H1 (cell line): ENCODE measurements around the gene SPOCK1. TPM values are rescaled to one million over a fixed set of nuclear protein-coding genes. Genes with fewer than 3 reads are reported as not detected.

ENCODE experiments used
- CTCF ChIA-PET: fragments of 300-600 bp; sonication (Branson Sonifier 250); formaldehyde crosslinking; loops from one replicate; lab custom pipeline; 2021; ENCODE audit not compliant: partially characterized antibody; lab: Charles Lee
- POLR2A ChIA-PET: fragments of 300-600 bp; sonication (Branson Sonifier 250); formaldehyde crosslinking; loops from one replicate; lab custom pipeline; 2021; ENCODE audit warnings: inconsistent platforms; ENCODE audit not compliant: partially characterized antibody; lab: Charles Lee
- DNase-seq, 2 experiments: peaks; one replicate each; pipeline versions ENCODE4 v3.0.0 to v3.0.0-alpha.2; 2010 to 2022; ENCODE audit warnings: low spot score in 2 of 2, low read depth in 1 of 2, mixed read lengths in 1 of 2
- FAIRE-seq: peaks from 2 replicates; lab custom pipeline; 2011; peaks lifted over from hg19 to GRCh38; lab: Jason Lieb, UNC
- H2AFZ ChIP-seq: 2 replicates; pipeline ENCODE4 v1.8.1; 2012; ENCODE audit warnings: low read length, inconsistent platforms
- H2AK5ac ChIP-seq: 2 replicates; pipeline ENCODE4 v1.6.1; 2013; ENCODE audit warnings: low read depth, low read length
- H2BK120ac ChIP-seq: replicated peaks from 2 replicates; pipeline ENCODE3; 2013; ENCODE audit warnings: low read depth, low read length, inconsistent platforms
- H2BK12ac ChIP-seq: 2 replicates; pipeline ENCODE4 v1.6.1; 2013; ENCODE audit warnings: low read depth, low read length
- H2BK15ac ChIP-seq: 2 replicates; pipeline ENCODE4 v1.6.1; 2013; ENCODE audit warnings: low read length
- H2BK20ac ChIP-seq: 2 replicates; pipeline ENCODE4 v1.6.1; 2013; ENCODE audit warnings: low read length
- H2BK5ac ChIP-seq: 2 replicates; pipeline ENCODE4 v1.6.1; 2013; ENCODE audit warnings: low read depth, low read length
- H3K14ac ChIP-seq: 2 replicates; pipeline ENCODE4 v1.6.1; 2013; ENCODE audit warnings: inconsistent platforms; ENCODE audit not compliant: insufficient read length
- H3K18ac ChIP-seq: 2 replicates; pipeline ENCODE4 v1.6.1; 2013; ENCODE audit warnings: low read length; ENCODE audit errors: extremely low read depth
- H3K23ac ChIP-seq: 2 replicates; pipeline ENCODE4 v1.6.1; 2013; ENCODE audit warnings: inconsistent platforms; ENCODE audit not compliant: insufficient read length
- H3K23me2 ChIP-seq: 2 replicates; pipeline ENCODE4 v1.6.1; 2013; ENCODE audit warnings: low read depth, low read length
- H3K27ac ChIP-seq: 2 replicates; pipeline ENCODE4 v1.6.1; 2011; ENCODE audit warnings: low read depth, low read length, inconsistent platforms
- H3K27me3 ChIP-seq, 4 experiments: replicated peaks in 1 of 4; 1 replicate in 1 of 4; 2 replicates in 3 of 4; pipeline versions ENCODE4 v1.6.1 to v1.8.1; 2011 to 2013; ENCODE audit warnings: low read length in 3 of 4, mild to moderate bottlenecking in 3 of 4, inconsistent platforms in 2 of 4, mixed read lengths in 2 of 4, moderate library complexity in 1 of 4; ENCODE audit not compliant: control insufficient read depth in 3 of 4, insufficient read depth in 3 of 4; ENCODE audit errors: extremely low read depth in 1 of 4
- H3K36me3 ChIP-seq, 4 experiments: 2 replicates each; pipeline versions ENCODE4 v1.6.1 to v1.8.1; 2011 to 2013; ENCODE audit warnings: mild to moderate bottlenecking in 4 of 4, low read length in 3 of 4, moderate library complexity in 2 of 4, control low read depth in 1 of 4, inconsistent platforms in 1 of 4; ENCODE audit not compliant: insufficient read depth in 4 of 4, control insufficient read depth in 2 of 4
- H3K4ac ChIP-seq: replicated peaks from 2 replicates; pipeline ENCODE3; 2013; ENCODE audit warnings: low read length, low read depth, mixed read lengths, inconsistent platforms; ENCODE audit not compliant: insufficient read length
- H3K4me1 ChIP-seq, 4 experiments: replicated peaks in 1 of 4; 1 replicate in 1 of 4; 2 replicates in 3 of 4; pipeline versions ENCODE4 v1.6.1 to v1.8.1; 2011 to 2013; ENCODE audit warnings: low read length in 3 of 4, inconsistent platforms in 2 of 4, mixed read lengths in 1 of 4; ENCODE audit not compliant: insufficient read depth in 4 of 4, control insufficient read depth in 3 of 4
- H3K4me2 ChIP-seq, 2 experiments: 2 replicates each; pipeline versions ENCODE4 v1.6.1 to v1.8.1; 2011 to 2013; ENCODE audit warnings: low read depth in 2 of 2, low read length in 2 of 2, control low read depth in 1 of 2, inconsistent platforms in 1 of 2, mild to moderate bottlenecking in 1 of 2; ENCODE audit not compliant: insufficient read depth in 1 of 2
- H3K4me3 ChIP-seq, 4 experiments: fragments of 200-600, 300-600 bp in 1 of 4; sonication (generic), shearing (Covaris generic), sonication (Bioruptor Twin) in 1 of 4; 2 replicates each; pipeline versions ENCODE4 v1.5.1 to v1.8.1; 2011 to 2016; ENCODE audit warnings: low read length in 4 of 4, low read depth in 3 of 4, control low read depth in 2 of 4, inconsistent platforms in 2 of 4, mild to moderate bottlenecking in 2 of 4, mixed read lengths in 1 of 4, moderate library complexity in 1 of 4; ENCODE audit not compliant: insufficient read depth in 2 of 4; ENCODE audit errors: extremely low read depth in 1 of 4
- H3K56ac ChIP-seq: replicated peaks from 2 replicates; pipeline ENCODE3; 2013; ENCODE audit warnings: low read depth, mild to moderate bottlenecking, mixed read lengths, low read length, inconsistent platforms; ENCODE audit not compliant: insufficient read length
- H3K79me1 ChIP-seq: 2 replicates; pipeline ENCODE4 v1.6.1; 2013; ENCODE audit warnings: low read depth, low read length, control low read depth
- H3K79me2 ChIP-seq, 2 experiments: 2 replicates each; pipeline versions ENCODE4 v1.6.1 to v1.8.1; 2012 to 2013; ENCODE audit warnings: low read length in 2 of 2, mild to moderate bottlenecking in 2 of 2, inconsistent platforms in 1 of 2; ENCODE audit not compliant: insufficient read depth in 2 of 2, control insufficient read depth in 1 of 2
- H3K9ac ChIP-seq, 4 experiments: replicated peaks in 1 of 4; 1 replicate in 1 of 4; 2 replicates in 3 of 4; pipeline versions ENCODE4 v1.6.1 to v1.8.1; 2011 to 2013; ENCODE audit warnings: low read depth in 3 of 4, low read length in 3 of 4, control low read depth in 2 of 4, mild to moderate bottlenecking in 2 of 4, moderate library complexity in 2 of 4, inconsistent platforms in 1 of 4; ENCODE audit errors: extremely low read depth in 1 of 4
- H3K9me3 ChIP-seq, 2 experiments: 2 replicates each; pipeline versions ENCODE4 v1.6.1 to v1.8.1; 2012 to 2013; ENCODE audit warnings: mild to moderate bottlenecking in 2 of 2, moderate library complexity in 2 of 2, control low read depth in 1 of 2, inconsistent platforms in 1 of 2, low read depth in 1 of 2, low read length in 1 of 2, mixed read lengths in 1 of 2; ENCODE audit not compliant: insufficient read depth in 2 of 2
- H4K20me1 ChIP-seq, 2 experiments: replicated peaks in 1 of 2; 2 replicates each; pipeline versions ENCODE3 to v1.8.1; 2011 to 2013; ENCODE audit warnings: inconsistent platforms in 2 of 2, low read length in 2 of 2, mild to moderate bottlenecking in 1 of 2; ENCODE audit not compliant: insufficient read depth in 2 of 2, control insufficient read depth in 1 of 2
- H4K5ac ChIP-seq: 2 replicates; pipeline ENCODE4 v1.6.1; 2013; ENCODE audit warnings: low read length, low read depth, mixed read lengths, inconsistent platforms; ENCODE audit not compliant: insufficient read length
- H4K8ac ChIP-seq: 2 replicates; pipeline ENCODE4 v1.8.0; 2013; ENCODE audit warnings: mild to moderate bottlenecking, moderate library complexity, low read length, inconsistent platforms; ENCODE audit not compliant: insufficient read depth; ENCODE audit errors: extremely low read depth
- H4K91ac ChIP-seq: replicated peaks from 2 replicates; pipeline ENCODE3; 2013; ENCODE audit warnings: low read length, mixed read lengths, inconsistent platforms; ENCODE audit not compliant: insufficient read length
- RAD21 ChIP-seq, 2 experiments: IDR thresholded peaks in 1 of 2; conservative IDR thresholded peaks in 1 of 2; 2 replicates each; pipeline ENCODE4 v1.6.1; 2011; ENCODE audit warnings: low read depth in 2 of 2, low read length in 2 of 2, improper control_type of control experiment in 1 of 2, inconsistent platforms in 1 of 2, mild to moderate bottlenecking in 1 of 2, moderate library complexity in 1 of 2
- SIRT6 ChIP-seq: IDR thresholded peaks from one replicate; pipeline ENCODE4 v1.7.1; 2012; ENCODE audit warnings: low read length, inconsistent platforms
- WGBS, 2 experiments: shearing (Covaris generic) in 1 of 2; methylation state at CpG; one replicate each; pipeline versions ENCODE4 v1.1.6 to v1.1.7; 2013 to 2015; ENCODE audit warnings: low lambda C conversion rate in 2 of 2, mixed read lengths in 2 of 2, inconsistent platforms in 1 of 2, low coverage in 1 of 2, missing lambda C conversion rate in 1 of 2; ENCODE audit not compliant: insufficient replicate concordance in 2 of 2, insufficient coverage in 1 of 2, insufficient read length in 1 of 2; ENCODE audit errors: extremely low coverage in 1 of 2, missing lambda C conversion rate in 1 of 2; 5-methylcytosine and 5-hydroxymethylcytosine counted together
- polyA plus RNA-seq, 7 experiments: library from polyadenylated mRNA; depleted of rRNA in 3 of 7; stranded (reverse) in 5 of 7; unstranded in 2 of 7; fragments of >200 nt in 5 of 7; fragments of 200-250 nt in 2 of 7; gene quantifications; 1 replicate in 5 of 7; 2 replicates in 1 of 7; 4 replicates in 1 of 7; pipeline versions ENCODE4 v1.2.1 to v1.2.3, GENCODE V29; 2011 to 2013; ENCODE audit warnings: missing spikeins in 2 of 7, mixed read lengths in 2 of 7
- total RNA-seq: library from RNA; stranded (reverse); fragmentation: NEBNext Ultra II Directional; extraction: Animal tissue kit (Norgen Biotek cat#: 25700); gene quantifications from 2 replicates; pipeline ENCODE4 v1.2.1, GENCODE V29; 2021
- TF ChIP-seq, protein P1 (sequence below), 3 experiments: IDR thresholded peaks; 1 replicate in 2 of 3; 2 replicates in 1 of 3; pipeline versions ENCODE4 v1.5.1 to v1.6.1; 2011; ENCODE audit warnings: low read length in 3 of 3, mild to moderate bottlenecking in 3 of 3, inconsistent platforms in 2 of 3, low read depth in 1 of 3, moderate library complexity in 1 of 3; ENCODE audit not compliant: insufficient read depth in 1 of 3; ENCODE audit errors: control extremely low read depth in 1 of 3

The SPOCK1 gene
- total and polyA plus RNA-seq, 2 of the 8 experiments (the other 6 are each of a cell fraction or from before 2014, with no cell fraction given), result 6.9 to 18.1 TPM

DNA sequence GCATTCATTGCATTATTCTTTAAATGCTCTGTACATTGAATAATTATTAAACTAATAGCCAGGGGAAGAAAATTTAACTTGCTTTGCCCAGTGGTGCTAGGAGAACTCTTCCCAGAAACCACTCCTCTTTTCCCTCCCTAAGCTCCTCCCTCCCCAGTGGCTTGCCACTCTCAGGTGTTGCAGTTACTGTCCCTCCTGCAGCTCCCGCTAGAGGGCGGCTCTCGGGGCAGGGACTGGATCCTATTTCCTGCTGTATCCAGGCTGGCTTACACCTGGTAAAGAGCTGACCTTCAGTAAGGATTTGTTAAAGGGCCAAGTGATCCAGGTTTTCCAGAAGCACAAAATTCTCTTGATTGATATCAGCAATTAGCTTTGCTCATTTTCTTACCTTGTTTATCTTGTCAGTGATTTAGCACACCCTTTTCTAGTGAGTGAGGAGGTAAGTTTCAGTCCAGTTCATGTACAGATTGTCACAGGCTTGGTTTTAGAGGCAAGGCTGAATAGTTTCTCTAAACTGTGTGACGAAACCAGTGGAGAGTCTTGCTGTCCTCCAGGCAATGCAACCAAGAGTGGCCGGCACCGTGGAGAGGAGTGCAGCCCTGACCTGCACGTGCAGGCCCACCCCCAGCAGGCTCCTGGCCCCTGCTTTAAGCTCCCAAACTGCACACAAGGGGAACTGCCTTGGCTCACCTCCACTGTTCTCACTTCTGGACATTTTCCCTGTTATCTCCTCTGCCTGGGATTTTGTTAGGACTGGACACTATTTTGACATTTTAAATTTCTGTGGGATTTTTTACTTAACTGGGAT is 423.8 kb downstream of the SPOCK1 start:
- peak; percentile 95 for FAIRE-seq
- POLR2A ChIA-PET, result interaction anchor here (0.9 kb wide), 2 partner anchors 10 to 11 kb away, joined by 3 read pairs; no protein-coding TSS in a partner anchor
- TF ChIP-seq, protein P1, sequence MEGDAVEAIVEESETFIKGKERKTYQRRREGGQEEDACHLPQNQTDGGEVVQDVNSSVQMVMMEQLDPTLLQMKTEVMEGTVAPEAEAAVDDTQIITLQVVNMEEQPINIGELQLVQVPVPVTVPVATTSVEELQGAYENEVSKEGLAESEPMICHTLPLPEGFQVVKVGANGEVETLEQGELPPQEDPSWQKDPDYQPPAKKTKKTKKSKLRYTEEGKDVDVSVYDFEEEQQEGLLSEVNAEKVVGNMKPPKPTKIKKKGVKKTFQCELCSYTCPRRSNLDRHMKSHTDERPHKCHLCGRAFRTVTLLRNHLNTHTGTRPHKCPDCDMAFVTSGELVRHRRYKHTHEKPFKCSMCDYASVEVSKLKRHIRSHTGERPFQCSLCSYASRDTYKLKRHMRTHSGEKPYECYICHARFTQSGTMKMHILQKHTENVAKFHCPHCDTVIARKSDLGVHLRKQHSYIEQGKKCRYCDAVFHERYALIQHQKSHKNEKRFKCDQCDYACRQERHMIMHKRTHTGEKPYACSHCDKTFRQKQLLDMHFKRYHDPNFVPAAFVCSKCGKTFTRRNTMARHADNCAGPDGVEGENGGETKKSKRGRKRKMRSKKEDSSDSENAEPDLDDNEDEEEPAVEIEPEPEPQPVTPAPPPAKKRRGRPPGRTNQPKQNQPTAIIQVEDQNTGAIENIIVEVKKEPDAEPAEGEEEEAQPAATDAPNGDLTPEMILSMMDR (IDR thresholded peaks at IDR 0.05; ENCODE audit: control extremely low read depth in 1 of 3, insufficient read depth in 1 of 3, low read depth in 1 of 3, low read length in 3 of 3), result peak; percentile 89 to 95 (median 93)
- TF ChIP-seq RAD21 (IDR thresholded peaks at IDR 0.05 in 1 of 2, conservative IDR thresholded peaks at IDR 0.05 in 1 of 2; ENCODE audit: low read depth in 2 of 2, low read length in 2 of 2), result peak; percentile 82 to 84
- TF ChIP-seq SIRT6, result no peak

More for the DNA sequence above, 423.8 kb downstream of the SPOCK1 start:
- no peak overlapping the region for H2BK120ac ChIP-seq
- no peaks in the 10 kb centered on the region for H4K20me1 ChIP-seq
- no peak overlapping the region for H2BK15ac ChIP-seq
- no peak overlapping the region for H3K14ac ChIP-seq
- no peak overlapping the region for H3K4me3 ChIP-seq
- H2AK5ac ChIP-seq, result no peak overlapping the region
- no peak overlapping the region for H2BK5ac ChIP-seq
- WGBS, 2 experiments, result 47% methylated on average over 7 of the region's 7 CpGs; no CpG with 5 or more reads in 1 of the 2 experiments
- peak; percentile 73 to 87 for DNase-seq
- no peak overlapping the region for H3K4ac ChIP-seq
- H3K4me2 ChIP-seq, result no peak overlapping the region
- no peak overlapping the region; the same call in 1 of the 2 replicates for H4K8ac ChIP-seq
- no peak overlapping the region for H2BK20ac ChIP-seq
- H3K18ac ChIP-seq, result no peak overlapping the region; the same call in 1 of the 2 replicates
- no peak overlapping the region; the same call in 1 of the 2 replicates for H3K27ac ChIP-seq
- H3K23ac ChIP-seq, result no peak overlapping the region
- no peaks in the 10 kb centered on the region for H3K79me1 ChIP-seq
- no peaks in the 10 kb centered on the region for H3K36me3 ChIP-seq
- H3K27me3 ChIP-seq, result no peaks in the 10 kb centered on the region
- H3K4me1 ChIP-seq, result peaks cover 0 to 8% (median 6%) of the 10 kb centered on the region in 4 experiments; a peak in 6 of 7 replicates
- no peak overlapping the region for H2BK12ac ChIP-seq
- no peaks in the 10 kb centered on the region for H3K9me3 ChIP-seq
- no peak overlapping the region for H3K9ac ChIP-seq
- H4K5ac ChIP-seq, result no peak overlapping the region
- no peaks in the 10 kb centered on the region for H3K79me2 ChIP-seq
- CTCF ChIA-PET, result interaction anchor here (0.6 to 5.4 kb wide), 41 partner anchors 10 to 558 kb away, joined by 3 to 53 read pairs (median 4); no protein-coding TSS in a partner anchor
- H4K91ac ChIP-seq, result no peak overlapping the region
- H2AFZ ChIP-seq, result peak overlapping the region; percentile 88
- H3K23me2 ChIP-seq, result no peaks in the 10 kb centered on the region; the same call in 1 of the 2 replicates
- no peak overlapping the region for H3K56ac ChIP-seq
